GM19372 (cell line): ENCODE results near the gene CTDP1.
"Not testable (repeated sequence)": the region's sequence is repeated elsewhere in the genome, so short reads cannot be mapped to it uniquely, and the experiment has no call there.

ENCODE experiments used
- ATAC-seq: cut with Tn5 transposase; IDR thresholded peaks from one replicate; pipeline ENCODE4 v1.9.1; 2021; ENCODE audit warnings: mild to moderate bottlenecking, low read depth, moderate library complexity; ENCODE audit not compliant: unreplicated experiment

The CTDP1 gene

DNA sequence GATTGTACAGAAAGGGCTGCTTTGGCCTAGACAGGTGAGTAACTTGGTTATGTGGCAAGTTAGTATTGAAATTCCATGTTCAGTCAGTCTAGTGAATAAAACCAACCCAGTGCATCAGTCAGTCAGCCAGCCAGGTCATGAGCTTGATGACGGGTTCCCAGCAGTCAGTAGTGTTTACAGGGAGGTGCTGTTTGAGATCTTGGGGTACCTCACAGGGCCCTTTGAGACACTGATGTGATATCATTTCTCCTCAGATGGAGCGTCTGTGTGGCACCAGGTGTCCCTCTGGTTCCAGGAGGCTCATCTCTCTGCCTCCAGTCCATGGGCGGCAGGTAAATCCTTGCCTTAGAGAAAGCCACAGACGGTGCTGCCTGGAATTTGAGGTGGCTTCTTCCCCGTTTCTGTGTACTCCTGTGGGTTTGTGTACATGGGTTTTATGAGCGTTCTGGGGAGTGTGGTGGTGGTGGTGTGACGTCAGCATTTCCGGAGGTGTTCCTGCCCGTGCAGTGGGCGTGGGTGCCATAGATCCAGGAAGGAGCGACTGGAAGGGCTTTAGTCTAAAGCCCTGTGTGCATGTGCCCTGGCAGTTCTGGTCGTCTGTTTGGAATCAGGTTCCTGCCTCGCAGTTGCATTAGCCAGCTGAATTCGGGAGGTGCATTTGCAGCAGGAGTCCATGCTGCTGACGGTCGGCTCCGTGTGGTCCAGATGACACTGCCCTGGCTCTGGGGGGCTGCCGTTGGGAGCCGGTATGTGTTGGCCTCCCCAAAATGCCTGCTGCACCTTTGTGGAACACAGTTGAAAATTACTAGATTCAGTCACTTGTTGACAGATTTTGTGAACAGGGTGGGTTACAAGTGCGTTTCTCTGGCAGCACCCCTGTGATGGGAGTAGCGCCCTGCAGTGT, 2.1 kb downstream of the CTDP1 start:
- no peak for ATAC-seq

DNA sequence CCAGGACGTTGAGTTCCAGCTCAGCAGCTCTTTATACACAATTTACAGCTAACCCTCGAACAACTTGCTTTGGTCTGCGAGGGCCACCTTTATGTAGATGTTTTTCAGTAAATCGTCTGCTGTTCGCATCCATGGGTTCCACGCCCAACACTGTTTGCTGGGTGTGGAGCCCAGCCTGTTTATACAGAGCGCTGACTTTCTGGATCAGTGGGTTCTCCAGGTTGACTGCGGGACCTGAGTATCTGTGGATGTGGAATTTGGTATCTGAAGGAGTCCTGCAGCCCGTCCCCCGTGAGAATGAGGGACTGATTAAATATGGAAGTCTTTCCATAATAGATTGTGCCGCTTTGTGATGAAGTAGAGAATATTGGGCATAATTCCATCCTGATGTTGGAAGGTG, 2.9 kb downstream of the CTDP1 start:
- ATAC-seq: no peak

DNA sequence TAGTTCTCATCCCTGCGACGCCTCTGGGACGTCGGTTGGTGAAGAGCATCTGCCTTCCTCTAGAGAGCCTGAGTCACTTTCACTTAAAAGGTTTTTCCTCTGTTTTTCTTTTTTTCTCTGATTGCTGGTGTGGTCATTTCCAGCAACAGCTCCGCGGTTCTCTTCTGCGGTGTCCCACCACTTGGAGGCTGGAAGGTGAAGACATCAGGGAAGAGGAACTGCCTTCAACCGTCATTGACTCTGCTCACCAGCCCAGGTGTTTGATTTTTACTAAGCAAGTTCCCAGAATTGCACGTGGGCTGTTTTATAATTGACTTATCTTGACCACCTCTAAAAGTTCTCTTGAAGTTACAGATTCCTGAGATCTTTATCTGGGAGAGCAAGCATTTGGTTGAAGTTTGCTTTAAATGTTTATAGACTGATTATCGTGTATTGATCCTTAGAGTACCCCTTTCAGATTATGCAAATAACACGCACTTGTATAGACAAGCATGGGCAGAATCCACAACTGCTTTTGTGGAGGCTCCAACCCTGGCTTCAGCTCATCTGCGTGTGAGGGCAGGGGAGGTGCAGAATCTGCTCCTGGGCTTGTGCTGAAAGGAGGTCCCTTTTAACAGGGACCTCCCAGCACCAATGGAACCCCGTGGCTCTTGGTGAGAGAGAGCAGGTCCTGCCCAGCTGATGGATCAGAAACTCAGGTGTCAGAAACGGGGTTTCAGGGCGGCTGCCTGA, 3.5 kb downstream of the CTDP1 start:
- ATAC-seq: no peak

DNA sequence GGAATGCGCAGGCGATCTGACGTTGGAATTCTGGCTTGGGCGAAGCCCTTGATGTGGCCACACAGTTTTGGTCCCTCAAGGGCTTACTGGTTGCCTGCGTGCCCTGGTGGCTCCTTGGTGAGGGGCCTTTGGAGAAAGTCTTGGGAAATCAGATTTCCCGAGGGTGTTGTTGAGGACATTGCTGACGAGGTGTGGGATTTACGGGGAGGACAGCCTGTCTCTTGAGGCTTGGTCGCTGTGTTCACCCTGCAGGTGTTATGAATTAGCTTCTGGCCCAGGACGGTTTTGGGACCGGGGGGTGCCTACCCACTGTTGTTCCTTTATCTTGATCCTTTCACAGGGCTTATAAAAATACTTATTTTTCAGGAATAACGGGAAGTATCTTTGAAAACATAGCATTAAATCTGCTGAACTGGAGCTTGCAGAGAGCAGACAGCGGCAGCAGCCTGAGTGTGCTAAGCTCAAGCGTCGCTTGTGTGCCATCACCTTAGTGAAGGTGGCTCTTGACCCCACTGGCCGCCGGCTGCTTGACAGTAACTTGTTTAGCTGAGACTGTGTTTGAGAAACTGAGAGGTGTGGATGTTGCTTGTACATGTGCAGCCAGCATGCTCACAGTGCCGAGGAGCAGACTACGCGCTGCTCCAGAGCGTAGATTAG, 4.2 kb downstream of the CTDP1 start:
- no peak for ATAC-seq

DNA sequence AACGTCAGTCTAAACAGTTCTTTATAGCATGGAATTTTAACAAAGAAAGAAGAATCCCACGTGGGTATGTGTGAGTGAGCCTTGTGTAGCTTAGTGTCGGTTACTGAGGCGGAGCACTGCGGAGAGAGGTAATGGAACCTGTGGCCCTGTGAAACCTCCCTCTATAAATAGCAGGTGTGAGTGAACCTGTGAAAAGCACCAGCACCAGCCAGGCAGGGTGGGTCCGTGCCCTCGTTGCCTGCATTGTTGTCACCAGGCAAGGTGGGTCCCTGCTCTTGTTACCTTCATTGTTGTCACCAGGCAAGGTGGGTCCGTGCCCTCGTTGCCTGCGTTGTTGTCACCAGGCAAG, 4.7 kb downstream of the CTDP1 start:
- ATAC-seq: no peak

DNA sequence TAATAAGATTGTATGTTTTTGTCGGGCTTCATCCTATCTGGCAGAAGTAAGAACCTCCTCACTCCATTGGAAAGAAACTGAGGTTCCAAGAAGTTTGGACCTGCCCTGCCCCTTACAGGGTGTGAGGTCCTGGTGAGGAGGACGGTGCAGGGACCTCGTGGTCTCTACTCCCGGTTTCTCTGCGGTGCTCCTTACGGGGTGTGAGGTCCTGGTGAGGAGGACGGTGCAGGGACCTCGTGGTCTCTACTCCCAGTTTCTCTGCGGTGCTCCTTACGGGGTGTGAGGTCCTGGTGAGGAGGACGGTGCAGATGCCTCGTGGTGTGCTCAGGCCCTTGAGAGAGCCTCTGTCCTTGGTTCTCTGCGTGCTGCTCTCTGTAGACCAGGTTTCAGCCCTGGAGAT, 5.2 kb downstream of the CTDP1 start:
- no peak for ATAC-seq

DNA sequence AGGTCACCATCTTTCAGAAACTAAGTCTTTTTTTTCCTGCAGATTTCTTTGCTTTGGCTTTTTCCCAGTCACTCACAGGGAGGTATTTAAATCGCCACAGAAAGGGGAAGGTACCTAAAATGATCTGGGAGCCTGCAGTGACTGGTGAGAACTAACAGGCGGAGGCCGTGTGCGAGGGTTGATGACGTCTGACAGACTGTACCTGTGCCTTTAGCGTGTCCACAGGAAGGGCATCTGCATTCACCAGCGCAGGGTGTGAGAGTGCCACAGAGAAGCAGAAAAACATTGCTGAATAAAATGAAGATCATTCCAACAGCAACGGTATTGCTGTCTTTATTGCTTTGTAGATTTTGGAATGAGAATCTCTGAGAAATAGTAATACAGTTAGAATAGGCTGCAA, 5.7 kb downstream of the CTDP1 start:
- no peak for ATAC-seq

DNA sequence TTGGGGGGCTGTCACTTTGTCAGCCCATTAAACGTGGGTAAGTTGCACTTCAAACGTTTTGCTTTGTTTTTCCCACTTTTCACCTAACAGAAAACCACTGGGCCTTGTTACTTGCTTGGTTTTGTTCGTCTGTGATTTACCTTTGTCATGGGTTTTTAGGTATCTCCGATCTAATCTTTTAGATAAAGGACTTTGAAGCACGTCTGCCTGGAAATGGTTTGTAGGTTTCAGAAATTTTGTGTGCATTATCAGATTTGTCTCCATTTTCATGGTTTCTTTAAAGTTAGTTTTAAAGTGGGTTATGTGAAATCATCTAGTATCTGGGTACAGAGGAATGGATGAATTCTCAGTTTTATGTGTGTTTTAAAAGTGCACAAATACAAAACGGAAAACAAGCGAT, 6.4 kb downstream of the CTDP1 start:
- no peak for ATAC-seq

DNA sequence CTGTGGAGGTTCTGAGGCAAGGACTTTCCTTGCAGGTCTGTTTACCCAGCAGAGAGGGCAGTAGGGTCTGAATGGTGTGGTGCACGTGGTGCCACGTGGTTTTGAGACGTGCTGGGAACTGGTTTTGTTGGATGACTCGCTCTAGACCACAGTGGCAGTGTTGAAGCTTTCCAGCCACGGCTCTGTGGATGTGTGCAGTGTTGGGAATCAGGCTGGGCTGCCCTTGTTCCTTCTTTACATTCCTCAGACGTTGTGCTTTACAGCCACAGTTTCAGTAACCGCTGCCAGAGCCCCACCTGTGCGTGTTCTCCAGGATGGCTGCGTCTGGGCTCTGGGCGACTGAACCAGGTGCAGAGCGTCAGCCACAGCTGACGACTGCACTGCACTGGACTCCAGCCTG, 8.2 kb downstream of the CTDP1 start:
- no peak for ATAC-seq

DNA sequence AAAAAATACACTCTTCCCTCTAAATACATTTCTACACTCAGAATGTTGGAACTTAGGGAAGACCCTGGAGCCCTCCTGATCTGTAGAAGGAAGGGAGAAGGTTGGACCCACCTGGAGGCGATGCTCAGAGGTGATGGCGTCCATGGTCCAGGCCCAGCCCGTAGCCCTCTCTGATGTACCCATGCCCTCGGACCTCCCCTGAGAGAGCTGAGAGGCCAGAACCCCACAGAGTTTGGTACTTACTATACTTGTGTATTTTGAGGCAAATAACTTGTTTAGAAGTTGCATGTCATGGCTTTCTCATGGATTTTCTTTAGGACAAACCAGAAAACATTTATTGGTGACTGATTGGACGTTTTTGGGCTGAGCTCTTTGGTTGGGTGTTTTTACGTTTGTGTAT, 10.5 kb downstream of the CTDP1 start:
- ATAC-seq: no peak

DNA sequence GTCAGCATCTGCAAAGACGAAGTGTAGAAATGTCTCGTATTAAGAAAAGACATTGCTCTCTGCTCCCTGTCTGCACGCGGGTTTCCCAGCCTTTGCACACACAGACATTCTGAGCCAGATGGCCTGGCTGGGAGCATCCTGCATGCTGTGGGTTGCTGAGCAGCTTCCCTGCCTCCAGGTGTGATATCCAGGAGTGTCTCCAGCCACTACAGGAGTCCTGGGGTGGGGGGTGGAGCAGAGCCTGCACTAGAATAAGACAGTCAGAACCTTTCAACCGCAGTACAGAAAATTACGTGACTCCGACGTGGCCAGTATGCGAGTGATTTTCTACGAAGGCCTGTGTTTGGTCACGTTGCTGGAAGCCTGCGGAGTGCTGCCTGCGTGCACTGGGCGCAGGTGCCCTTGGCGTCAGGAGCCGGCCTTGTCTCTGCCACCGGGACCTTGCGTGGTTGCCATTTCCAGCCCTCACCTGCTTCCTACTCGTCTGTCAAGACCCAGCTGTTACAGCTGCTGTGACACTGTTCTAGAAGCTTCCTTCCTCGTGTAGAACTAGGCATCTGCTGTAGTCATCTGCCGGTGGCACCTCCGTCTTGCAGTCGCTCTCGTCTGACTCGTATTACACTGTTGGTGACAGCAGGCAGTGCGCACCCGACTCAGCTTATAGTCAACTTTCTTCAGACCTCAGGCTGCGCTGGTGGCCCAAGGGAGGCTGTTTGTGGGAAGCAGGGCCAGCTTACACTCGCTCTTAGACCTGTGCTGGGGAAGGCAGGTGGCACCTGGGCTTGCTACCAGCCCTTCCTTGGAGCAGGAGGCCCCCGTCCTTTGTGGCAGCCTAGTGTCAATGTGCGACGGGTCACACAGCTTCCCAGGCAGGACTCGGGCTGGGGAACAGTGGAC, 11.2 kb downstream of the CTDP1 start:
- ATAC-seq: no peak

DNA sequence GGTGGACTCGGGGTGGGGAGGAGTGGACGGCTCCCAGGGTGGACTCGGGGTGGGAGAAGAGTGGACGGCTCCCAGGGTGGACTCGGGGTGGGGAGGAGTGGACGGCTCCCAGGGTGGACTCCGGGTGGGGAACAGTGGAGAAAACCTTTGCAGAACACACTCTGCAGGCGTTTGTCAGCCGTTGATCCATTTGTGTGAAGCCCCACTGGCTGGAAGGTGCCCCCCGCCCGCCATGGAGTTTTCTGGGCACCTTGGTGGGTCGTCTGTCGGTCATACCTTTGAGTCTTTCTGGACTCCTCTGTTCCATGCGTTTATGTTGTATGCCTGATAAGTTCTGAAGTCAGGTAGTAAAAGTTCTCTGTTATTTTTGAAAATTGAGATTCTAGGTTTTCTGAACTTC, 12.5 kb downstream of the CTDP1 start:
- ATAC-seq: no peak

DNA sequence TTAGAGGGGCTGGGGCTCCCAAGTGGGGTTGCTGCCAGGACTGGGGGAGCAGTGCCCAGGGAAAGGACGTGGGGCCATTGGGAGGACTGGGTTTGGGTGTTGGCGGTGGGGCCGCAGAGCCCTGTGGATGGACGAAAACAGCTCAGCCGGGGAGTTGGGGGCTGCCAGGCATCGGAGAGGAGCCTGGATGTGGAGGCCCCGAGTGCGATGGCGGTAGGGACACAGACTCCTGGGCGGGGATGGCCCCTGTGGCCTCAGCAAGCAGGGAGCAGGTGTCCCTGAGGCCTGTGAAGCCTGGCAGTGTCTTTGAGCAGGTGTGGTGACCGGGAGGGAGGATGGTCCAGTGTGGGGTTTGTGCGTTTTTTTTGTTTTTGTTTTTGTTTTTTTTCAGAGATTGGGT, 13.3 kb downstream of the CTDP1 start:
- ATAC-seq: no peak

DNA sequence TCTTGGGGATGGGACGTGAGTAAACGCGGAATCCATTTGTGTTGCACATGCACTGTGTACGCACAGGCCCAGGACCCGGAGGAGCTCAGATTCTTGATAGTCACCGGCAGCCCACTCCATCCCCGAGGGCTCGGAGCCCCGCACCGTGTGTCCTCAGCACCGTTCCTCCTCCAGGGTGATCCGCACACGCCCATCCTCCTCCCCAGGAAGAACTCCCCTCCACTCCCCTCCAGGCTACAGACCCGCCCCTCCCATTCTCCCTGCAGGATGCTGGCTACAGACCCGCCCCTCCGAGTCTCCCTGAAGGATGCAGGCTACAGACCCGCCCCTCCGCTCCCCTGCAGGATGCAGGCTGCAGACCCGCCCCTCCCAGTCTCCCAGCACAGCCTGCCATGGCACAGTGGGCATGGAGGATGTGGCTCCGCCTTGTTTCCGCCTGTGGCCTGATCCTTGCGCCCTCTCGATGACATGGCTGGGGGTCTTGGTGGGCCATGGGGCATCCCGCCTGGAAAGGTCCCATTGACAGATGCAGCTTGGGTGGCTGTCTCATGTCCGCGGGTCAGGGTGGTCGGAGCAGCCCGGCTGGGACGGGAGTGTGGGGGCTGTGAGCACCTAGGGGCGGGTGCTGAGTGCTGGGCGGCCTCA, 14.1 kb downstream of the CTDP1 start:
- ATAC-seq: no peak

DNA sequence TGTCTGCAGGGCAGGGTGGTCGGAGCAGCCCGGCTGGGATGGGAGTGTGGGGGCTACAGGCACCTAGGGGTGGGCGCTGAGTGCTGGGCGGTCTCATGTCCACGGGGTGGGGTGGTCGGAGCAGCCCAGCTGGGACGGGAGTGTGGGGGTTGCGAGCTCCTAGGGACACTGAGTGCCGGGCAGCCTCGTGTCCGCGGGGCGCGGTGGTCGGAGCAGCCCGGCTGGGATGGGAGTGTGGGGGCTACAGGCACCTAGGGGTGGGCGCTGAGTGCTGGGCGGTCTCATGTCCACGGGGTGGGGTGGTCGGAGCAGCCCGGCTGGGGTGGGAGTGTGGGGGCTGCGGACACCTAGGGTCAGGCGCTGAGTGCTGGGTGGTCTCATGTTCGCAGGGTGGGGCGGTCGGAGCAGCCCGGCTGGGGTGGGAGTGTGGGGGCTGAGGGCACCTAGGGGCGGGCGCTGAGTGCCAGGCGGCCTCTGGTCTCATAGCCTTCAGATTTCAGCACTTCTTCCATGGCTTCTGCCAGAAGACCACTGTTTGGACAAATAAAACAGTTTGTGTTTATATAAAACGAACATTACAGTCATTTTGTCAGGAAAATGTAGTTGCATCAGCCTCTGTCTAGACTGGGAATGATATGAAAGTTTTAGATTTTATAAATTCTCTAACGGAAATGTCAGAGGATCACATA, 14.7 kb downstream of the CTDP1 start:
- not testable (repeated sequence) for ATAC-seq

DNA sequence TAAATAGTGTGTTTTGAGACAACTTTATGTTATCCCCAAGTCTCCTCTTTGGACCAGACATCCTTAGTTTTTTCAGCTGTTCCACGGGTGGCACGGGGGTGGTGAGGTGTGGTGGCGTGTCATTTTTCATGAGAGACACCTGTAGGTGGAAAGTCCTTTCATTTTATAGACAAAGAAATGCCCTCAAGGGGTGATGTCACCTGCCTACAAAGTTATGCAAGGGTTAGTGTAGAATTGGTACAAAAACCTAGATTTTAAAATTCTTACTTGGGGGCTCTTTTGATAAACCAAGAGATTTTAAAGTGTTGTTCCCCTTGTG, 15.3 kb downstream of the CTDP1 start:
- ATAC-seq: no peak

DNA sequence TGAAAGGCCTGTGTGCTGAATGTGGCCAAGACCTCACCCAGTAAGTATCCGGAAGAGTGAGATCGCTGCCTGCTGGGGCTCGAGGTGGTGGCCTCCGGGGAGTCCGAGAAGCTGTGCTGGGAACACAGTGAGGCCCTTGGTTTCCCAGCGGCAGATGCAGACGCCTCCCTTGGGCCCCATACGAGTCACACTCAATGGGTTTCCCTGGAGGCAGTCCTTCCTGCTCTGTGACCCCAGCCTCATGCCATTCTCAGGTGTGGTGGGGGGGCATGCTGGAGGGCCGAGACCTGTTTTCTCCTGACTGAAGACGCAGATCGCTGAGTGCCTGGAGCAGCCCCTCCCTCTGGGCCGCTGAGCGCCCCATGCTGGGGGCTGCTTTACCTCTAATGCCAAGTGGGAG, 15.7 kb downstream of the CTDP1 start:
- no peak for ATAC-seq

DNA sequence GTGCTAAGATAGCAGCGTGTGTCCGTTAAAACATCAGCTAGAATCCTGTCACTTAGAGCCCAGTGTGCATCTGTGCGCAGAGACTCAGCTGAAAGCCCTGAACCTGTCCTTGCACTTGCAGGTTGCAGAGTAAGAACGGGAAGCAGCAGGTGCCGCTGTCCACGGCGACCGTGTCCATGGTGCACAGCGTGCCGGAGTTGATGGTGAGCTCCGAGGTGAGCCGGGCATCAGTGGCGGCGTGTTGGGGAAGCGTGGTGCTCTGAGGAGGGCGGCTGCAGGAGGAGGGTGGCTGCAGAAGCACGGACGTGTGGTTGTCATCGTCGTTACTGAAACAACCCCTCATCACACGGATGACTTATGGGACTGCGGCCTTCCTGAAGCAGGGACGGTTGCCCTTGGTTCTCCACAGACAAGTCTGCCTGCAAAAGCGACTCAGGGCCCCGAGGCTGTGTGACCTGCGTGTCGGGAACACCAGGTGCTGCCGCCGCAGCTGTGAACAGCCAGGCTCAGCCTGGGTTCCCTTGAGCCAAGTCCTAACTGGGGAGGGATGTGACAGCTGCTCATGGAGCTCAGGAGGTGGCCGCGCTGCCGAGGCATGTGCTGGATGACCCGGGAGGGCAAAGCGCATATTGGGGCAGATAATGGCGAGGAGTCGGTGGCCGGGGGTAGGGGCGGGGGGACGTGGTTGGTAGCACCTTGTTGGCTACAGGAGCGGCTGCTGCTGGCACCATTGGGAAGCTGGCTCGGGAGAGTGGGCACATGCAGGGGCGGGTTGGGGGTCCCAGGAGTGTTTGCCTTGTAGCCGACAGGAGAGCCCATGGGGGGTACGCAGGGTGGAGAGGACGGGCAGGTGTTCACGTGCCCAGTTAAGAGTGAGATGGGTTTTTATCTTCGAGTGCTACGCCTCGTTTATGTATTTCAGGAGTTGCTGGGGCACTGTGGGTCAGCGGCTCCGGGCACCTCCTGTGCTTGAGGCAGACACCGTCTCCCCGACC, 16.6 kb downstream of the CTDP1 start:
- ATAC-seq: no peak
